Liver (tissue), 3 donors: Measurements from ENCODE around the gene C7.

Experiments used
- ATF3 ChIP-seq: IDR thresholded peaks from 2 replicates; pipeline ENCODE4 v1.6.1; 2016; ENCODE audit warnings: antibody characterized with exemption
- EGR1 ChIP-seq, 2 donors: IDR thresholded peaks; 2 replicates each; pipeline ENCODE4 v1.6.1; 2016 to 2018; ENCODE audit warnings: antibody characterized with exemption in 2 of 2, low read depth in 2 of 2
- FOXA1 ChIP-seq: IDR thresholded peaks from 2 replicates; pipeline ENCODE4 v1.6.1; 2016; ENCODE audit warnings: antibody characterized with exemption
- GABPA ChIP-seq, 2 donors: IDR thresholded peaks in 1 of 2; conservative IDR thresholded peaks in 1 of 2; 2 replicates each; pipeline ENCODE4 v1.6.1; 2016; ENCODE audit warnings: antibody characterized with exemption in 2 of 2, mild to moderate bottlenecking in 1 of 2, moderate library complexity in 1 of 2
- JUND ChIP-seq, 2 donors: IDR thresholded peaks; 2 replicates each; pipeline ENCODE4 v1.6.1; 2016; ENCODE audit warnings: antibody characterized with exemption in 2 of 2
- MAX ChIP-seq: IDR thresholded peaks from 2 replicates; pipeline ENCODE4 v1.6.1; 2016; ENCODE audit warnings: antibody characterized with exemption
- RAD21 ChIP-seq, 2 donors: IDR thresholded peaks; 2 replicates each; pipeline ENCODE4 v1.6.1; 2016; ENCODE audit warnings: antibody characterized with exemption in 2 of 2, mild to moderate bottlenecking in 2 of 2
- REST ChIP-seq: IDR thresholded peaks from 2 replicates; pipeline ENCODE4 v1.6.1; 2016; ENCODE audit warnings: antibody characterized with exemption, mild to moderate bottlenecking
- RXRA ChIP-seq, 2 donors: IDR thresholded peaks; 2 replicates each; pipeline ENCODE4 v1.6.1; 2017 to 2018; ENCODE audit warnings: antibody characterized with exemption in 2 of 2, mild to moderate bottlenecking in 1 of 2
- SP1 ChIP-seq: IDR thresholded peaks from 2 replicates; pipeline ENCODE4 v1.6.1; 2018; ENCODE audit warnings: antibody characterized with exemption, mild to moderate bottlenecking
- TAF1 ChIP-seq: conservative IDR thresholded peaks from 2 replicates; pipeline ENCODE4 v1.6.1; 2016; ENCODE audit warnings: antibody characterized with exemption, mild to moderate bottlenecking
- YY1 ChIP-seq: IDR thresholded peaks from 2 replicates; pipeline ENCODE4 v1.6.1; 2016; ENCODE audit warnings: antibody characterized with exemption, mild to moderate bottlenecking
- TF ChIP-seq, protein P1 (sequence below): fragments of 150-350 bp; IDR thresholded peaks from 2 replicates; pipeline ENCODE4 v1.5.1; 2017; ENCODE audit warnings: improper control_type of control experiment, low read depth, low read length; ENCODE audit not compliant: missing input control
- TF ChIP-seq, protein P2 (sequence below): IDR thresholded peaks from 2 replicates; pipeline ENCODE4 v1.6.1; 2016; ENCODE audit warnings: antibody characterized with exemption
- donor health status: healthy.
- donor health status: healthy.

DNA sequence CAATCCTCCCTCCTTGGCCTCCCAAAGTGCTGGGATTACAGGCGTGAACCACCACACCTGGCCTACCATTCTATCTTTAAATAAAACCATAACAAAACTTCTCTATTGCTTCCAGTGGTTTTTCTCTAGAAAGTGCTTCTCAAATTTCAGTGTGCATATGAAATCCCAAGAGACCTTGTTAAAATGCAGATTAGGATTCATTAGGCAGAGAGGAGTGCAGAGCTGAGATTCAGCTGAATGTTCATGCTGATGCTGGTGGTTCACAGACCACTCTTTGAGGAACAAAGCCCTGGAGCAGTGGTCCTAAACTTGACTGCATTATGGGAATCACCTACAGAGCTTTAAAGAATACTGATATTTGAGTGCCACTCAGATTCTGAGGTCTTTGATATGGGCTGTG, 39.9 kb upstream of the C7 start:
- TF ChIP-seq TAF1 (no peak), MAX (no peak), JUND (IDR thresholded peaks at IDR 0.05) (no peak), REST (no peak), RAD21 (IDR thresholded peaks at IDR 0.05) (no peak), ATF3 (no peak), GABPA (IDR thresholded peaks at IDR 0.05 in 1 of 2, conservative IDR thresholded peaks at IDR 0.05 in 1 of 2) (no peak), YY1 (no peak), SP1 (no peak), RXRA (IDR thresholded peaks at IDR 0.05) (no peak), EGR1 (IDR thresholded peaks at IDR 0.05; ENCODE audit: low read depth in 2 of 2) (no peak), FOXA1 (no peak)
- TF ChIP-seq, protein P1, sequence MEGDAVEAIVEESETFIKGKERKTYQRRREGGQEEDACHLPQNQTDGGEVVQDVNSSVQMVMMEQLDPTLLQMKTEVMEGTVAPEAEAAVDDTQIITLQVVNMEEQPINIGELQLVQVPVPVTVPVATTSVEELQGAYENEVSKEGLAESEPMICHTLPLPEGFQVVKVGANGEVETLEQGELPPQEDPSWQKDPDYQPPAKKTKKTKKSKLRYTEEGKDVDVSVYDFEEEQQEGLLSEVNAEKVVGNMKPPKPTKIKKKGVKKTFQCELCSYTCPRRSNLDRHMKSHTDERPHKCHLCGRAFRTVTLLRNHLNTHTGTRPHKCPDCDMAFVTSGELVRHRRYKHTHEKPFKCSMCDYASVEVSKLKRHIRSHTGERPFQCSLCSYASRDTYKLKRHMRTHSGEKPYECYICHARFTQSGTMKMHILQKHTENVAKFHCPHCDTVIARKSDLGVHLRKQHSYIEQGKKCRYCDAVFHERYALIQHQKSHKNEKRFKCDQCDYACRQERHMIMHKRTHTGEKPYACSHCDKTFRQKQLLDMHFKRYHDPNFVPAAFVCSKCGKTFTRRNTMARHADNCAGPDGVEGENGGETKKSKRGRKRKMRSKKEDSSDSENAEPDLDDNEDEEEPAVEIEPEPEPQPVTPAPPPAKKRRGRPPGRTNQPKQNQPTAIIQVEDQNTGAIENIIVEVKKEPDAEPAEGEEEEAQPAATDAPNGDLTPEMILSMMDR = no peak
- TF ChIP-seq, protein P2, sequence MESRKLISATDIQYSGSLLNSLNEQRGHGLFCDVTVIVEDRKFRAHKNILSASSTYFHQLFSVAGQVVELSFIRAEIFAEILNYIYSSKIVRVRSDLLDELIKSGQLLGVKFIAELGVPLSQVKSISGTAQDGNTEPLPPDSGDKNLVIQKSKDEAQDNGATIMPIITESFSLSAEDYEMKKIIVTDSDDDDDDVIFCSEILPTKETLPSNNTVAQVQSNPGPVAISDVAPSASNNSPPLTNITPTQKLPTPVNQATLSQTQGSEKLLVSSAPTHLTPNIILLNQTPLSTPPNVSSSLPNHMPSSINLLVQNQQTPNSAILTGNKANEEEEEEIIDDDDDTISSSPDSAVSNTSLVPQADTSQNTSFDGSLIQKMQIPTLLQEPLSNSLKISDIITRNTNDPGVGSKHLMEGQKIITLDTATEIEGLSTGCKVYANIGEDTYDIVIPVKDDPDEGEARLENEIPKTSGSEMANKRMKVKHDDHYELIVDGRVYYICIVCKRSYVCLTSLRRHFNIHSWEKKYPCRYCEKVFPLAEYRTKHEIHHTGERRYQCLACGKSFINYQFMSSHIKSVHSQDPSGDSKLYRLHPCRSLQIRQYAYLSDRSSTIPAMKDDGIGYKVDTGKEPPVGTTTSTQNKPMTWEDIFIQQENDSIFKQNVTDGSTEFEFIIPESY = no peak
